Hepatocyte (in vitro differentiated cells): Measurements from ENCODE around the gene TOGARAM1.

ENCODE experiments used
- EZH2 ChIP-seq: fragments of 200-600 bp; sonication (generic); IDR thresholded peaks from 2 replicates; pipeline ENCODE4 v1.6.1; 2016; ENCODE audit warnings: antibody characterized with exemption, mild to moderate bottlenecking, borderline replicate concordance
- EZH2phosphoT487 ChIP-seq: fragments of 200-600 bp; sonication (generic); IDR thresholded peaks from one replicate; pipeline ENCODE4 v1.6.1; 2018; ENCODE audit warnings: antibody characterized with exemption, mild to moderate bottlenecking, low read depth, moderate library complexity; ENCODE audit not compliant: unreplicated experiment, severe bottlenecking
- TF ChIP-seq, protein P1 (sequence below): fragments of 200-600 bp; sonication (generic); IDR thresholded peaks from 2 replicates; pipeline ENCODE4 v1.5.1; 2016; ENCODE audit warnings: antibody characterized with exemption, mild to moderate bottlenecking; ENCODE audit not compliant: poor library complexity

GRCh38 chr14:44990533-44990932 lies 28.5 kb downstream of the TOGARAM1 start:
- no peak for TF ChIP-seq EZH2phosphoT487
- no peak for TF ChIP-seq EZH2
- TF ChIP-seq, protein P1, sequence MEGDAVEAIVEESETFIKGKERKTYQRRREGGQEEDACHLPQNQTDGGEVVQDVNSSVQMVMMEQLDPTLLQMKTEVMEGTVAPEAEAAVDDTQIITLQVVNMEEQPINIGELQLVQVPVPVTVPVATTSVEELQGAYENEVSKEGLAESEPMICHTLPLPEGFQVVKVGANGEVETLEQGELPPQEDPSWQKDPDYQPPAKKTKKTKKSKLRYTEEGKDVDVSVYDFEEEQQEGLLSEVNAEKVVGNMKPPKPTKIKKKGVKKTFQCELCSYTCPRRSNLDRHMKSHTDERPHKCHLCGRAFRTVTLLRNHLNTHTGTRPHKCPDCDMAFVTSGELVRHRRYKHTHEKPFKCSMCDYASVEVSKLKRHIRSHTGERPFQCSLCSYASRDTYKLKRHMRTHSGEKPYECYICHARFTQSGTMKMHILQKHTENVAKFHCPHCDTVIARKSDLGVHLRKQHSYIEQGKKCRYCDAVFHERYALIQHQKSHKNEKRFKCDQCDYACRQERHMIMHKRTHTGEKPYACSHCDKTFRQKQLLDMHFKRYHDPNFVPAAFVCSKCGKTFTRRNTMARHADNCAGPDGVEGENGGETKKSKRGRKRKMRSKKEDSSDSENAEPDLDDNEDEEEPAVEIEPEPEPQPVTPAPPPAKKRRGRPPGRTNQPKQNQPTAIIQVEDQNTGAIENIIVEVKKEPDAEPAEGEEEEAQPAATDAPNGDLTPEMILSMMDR, result no peak
